Urothelium cell line (cell line): ENCODE results near the gene ANXA2.
"Not testable (repeated sequence)": the region's sequence is repeated elsewhere in the genome, so short reads cannot be mapped to it uniquely, and the experiment has no call there.

ENCODE experiments used
- DNase-seq: peaks from one replicate; pipeline ENCODE4 v3.0.0; 2011; ENCODE audit warnings: low spot score, mixed read lengths
- FAIRE-seq: peaks from 2 replicates; lab custom pipeline; 2011; peaks lifted over from hg19 to GRCh38; lab: Jason Lieb, UNC

The ANXA2 gene

DNA sequence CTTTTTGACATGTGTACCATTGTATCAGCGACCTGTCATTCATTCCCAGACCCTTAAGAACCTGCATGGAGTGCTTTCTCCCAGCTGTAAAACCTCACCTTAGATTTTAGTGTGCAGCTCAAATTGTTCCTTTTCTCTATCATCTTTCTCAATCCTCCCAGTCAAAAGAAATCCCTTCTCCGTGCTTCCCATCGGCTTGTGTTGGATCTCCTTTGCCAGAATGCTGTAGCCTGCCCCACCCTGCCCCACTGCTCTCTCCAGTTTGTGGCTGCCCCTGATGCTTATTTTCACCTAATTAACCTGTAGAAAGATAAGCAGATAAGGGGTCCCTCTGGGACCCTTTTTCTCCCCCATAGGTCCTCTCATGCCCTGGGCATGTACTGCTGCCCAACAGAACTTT lies 51.1 kb downstream of the ANXA2 start:
- DNase-seq (no peak), FAIRE-seq (no peak)

DNA sequence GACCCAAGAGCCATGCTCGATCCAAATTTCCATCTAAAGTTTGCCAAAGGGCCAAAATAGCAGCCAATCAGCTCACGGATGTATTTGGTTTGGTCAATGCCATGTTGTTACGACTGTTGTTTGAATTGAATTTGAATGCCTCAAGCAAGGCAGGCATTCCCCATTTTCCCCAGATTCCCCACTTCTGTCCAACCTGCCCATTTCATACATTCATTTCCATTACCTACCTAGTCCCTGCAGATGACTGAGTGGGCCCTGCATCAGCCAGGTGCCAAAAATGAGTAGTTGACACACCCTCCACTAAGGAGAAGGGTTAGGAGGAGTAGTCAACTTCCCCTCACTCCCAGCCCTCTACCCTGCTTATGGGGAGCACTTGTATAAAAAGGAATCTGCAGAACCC lies 51.7 kb downstream of the ANXA2 start:
- no peak for FAIRE-seq
- no peak for DNase-seq

DNA sequence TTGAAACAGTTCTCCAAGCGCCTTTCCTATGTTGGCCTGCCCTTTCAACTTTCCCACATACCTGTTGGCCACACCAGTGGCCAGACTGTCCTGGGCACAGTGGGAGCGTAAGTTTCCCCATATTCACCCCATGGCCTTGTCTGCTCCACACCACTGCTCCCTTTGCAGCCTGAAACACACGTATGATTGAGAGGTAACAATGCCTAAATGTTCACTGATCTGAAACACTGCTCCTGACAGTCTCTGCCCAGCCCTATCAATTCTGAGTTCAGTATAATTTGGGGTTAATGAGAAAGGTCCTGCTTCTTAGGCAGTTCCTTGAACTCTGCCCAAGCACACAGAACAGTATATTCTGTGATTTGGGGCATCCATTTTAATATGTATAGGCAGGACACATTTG lies 52.2 kb downstream of the ANXA2 start:
- no peak for DNase-seq
- FAIRE-seq = no peak

DNA sequence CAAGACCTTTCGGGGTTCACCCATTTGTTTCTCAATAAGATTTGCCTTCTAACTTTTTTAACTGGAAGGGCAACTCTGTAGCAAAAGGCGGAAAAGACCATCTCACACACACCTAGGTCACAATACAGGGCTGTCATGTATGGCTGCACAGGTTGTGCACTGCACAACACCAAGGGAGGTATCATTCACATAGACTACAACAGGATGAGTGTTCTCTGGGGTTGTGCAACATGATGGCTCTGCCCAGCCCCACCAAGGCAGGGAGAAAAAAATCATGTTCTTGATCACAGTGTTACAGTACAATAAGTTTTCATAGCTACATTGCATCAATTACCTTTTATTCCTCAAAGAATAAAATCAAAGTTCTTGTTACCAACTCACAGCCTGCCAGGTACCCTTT lies 52.8 kb downstream of the ANXA2 start:
- FAIRE-seq (peak; percentile 90), DNase-seq (no peak)

DNA sequence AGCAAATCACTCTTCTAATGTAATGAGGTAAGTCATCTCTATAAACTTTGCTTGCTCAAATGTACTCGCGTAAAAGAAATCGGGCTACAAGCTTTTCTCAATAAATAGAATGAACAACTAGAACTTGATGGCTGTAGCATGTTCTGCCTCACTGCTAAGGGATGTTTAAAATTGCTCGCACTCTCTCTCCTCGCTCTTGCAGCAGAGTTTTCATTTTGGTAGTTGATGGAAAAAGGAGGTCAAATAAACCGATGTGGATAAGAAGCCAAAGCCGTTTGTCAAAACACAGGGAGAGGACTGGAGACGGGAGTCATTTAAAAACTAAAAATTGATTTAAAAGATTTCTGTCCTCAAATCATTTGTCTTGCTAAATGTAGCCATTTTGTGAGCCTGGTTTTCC lies 53.3 kb downstream of the ANXA2 start:
- FAIRE-seq (peak; percentile 42), DNase-seq (no peak)

DNA sequence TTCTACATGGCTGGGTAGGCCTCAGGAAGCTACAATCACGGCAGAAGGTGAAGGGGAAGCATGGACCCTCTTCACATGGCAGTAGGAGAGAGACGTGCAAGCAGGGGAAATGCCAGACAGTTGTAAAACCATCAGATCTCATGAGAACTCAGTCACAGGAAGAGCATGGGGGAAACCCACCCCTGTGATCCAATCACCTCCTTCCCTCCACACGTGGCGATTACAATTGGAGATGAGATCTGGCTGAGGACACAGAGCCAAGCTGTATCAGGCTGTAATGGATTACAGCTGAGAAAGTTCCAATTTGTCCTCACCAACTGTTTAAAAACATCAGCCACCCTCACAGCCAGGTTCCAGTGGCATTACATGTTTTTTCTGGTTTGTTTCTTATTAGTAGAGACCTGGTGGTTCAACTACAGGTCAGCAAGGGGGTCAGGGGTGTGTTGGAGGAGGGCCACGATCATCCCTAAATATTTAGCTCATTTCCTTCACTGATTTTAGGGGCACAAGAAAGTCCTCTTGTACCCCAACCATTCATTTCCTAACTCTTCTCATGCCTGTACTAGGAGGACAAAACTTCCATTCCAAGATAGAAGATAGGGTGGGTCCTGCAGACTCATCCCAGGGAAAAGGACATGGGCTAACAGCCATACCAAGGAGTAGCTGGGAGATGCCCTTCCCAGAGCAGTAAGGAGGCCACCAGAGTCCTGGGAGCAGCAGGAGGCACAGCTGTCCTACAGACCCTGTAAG lies 54.4 kb downstream of the ANXA2 start:
- FAIRE-seq = peak; percentile 50
- DNase-seq = no peak

DNA sequence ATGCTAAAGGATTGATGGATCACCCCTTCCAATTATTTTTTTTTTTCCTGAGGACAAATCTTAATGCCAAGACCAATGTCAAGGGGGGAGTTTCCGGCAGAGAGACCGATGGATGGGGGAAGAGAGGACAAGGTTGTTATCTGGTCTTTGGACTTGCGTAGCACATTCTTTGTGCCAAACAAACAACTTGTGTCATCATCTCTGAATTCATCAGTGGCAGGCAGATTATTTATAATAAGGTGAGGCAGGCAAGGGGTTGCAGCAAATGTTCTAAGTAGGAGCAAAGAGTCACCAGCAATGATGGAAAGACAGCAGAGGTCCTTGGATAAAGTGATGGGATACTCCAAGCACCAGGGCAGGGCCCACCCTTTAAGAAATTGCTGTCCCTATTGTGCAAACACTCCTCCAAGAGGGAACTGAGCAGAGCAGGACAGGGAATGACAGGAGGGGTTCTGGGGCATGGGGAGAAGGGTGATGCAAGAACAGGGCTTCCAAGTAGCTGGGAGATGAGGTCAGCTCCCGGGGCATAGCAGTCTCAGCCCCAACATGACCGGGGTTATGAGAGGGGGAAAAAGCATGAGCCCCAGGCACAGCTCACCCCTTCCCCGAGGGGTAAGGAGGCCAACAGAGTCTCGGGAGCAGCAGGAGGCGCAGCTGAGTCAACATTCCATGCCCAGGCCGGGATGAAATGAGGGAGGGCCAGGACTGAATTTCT lies 57.4 kb downstream of the ANXA2 start:
- FAIRE-seq = no peak
- DNase-seq = no peak

DNA sequence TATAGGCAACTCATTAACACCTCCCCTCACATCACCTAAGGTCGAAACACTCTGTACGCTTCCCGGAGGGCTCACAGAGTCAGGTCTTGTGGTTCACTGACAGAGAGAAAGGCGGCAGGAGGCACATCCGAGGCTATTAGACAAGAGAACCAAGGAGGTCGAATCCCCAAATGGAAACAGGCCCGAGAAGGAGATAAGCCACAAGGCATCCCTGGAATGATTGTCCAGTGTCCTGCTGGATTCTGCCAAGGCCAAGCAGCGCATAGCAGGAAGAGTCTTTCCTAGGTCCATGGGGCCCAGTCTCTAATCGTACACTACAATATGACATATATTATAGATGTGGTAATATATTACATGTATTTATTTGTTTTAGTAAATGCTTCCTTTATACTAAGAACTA lies 58.5 kb downstream of the ANXA2 start:
- no peak for DNase-seq
- no peak for FAIRE-seq

DNA sequence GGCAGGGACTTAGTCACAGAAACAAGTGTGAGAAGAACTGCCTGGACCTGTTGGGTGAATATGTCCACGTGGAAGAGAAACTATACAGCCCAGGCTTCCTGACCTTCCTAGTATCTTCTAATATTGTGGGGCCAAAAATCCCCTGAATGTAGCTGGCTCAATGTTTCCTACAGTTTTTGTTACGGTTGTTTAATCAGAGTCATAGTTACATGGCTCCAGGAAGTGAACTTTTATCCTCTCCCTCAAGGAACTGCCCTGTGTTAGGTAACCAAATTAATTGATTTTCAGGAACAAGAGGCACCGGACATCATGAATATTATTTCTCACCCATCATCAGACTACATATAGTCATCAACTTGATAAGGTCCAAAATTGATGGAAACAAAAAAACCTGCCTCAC lies 59.0 kb downstream of the ANXA2 start:
- DNase-seq (no peak), FAIRE-seq (no peak)

DNA sequence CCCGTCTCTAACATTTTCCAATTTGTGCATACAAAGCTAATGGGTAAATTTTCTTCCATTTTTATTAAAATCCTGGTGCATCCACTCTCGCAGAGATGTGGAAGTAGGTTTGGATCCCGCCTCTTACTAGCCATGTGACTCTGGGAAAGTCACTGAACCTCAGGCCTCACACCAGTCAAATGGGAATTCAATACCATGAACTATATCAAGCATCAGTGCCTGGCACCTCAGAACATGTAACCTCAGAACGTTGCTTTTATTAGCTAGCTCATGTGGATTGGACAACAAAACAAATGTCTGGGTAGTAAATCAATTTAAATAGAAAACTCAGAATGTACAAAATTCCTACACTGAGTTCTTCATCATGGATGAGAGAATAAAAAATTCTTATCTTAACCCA lies 60.7 kb downstream of the ANXA2 start:
- no peak for DNase-seq
- no peak for FAIRE-seq

DNA sequence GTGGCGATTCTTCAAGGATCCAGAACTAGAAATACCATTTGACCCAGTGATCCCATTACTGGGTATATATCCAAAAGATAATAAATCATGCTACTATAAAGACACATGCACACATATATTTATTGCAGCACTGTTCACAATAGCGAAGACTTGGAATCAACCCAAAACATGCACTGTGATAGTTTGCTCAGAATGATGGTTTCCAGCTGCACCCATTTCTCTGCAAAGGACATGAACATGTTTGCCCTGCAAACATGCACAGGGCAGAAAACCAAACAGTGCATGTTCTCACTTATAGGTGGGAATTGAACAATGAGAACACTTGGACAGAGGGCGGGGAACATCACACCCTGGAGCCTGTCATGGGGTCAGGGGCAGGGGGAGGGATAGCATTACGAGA lies 62.5 kb downstream of the ANXA2 start:
- DNase-seq = not testable (repeated sequence)
- FAIRE-seq = peak; percentile 9

DNA sequence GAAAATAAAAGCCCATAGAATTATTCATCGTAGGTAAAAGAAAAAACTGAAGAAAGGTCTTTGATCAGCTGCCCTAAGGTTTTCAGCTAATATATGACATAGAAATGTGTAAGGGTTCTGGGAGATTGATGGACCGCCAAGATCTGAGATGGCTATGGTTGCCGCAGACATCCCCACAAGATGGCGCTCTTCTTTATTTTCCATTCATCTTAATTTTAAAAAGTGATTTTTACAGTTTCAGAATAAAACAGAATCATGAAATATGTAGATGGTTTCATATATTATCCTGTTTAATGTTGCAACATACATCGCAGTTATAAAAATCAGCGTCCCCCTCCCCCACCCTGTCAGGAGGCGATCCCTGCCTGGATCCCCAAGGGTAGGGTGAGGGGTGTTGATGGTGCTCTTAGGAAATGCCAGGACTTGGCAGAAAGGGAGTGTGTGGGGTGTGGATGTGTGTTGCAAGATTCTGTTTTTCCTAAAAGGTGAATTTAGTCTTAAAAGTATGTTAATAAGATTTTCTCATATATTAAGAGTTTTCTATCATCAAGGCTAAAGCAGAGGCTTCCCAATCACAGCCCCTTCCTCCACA lies 68.8 kb downstream of the ANXA2 start:
- DNase-seq (peak; percentile 52), FAIRE-seq (no peak)

DNA sequence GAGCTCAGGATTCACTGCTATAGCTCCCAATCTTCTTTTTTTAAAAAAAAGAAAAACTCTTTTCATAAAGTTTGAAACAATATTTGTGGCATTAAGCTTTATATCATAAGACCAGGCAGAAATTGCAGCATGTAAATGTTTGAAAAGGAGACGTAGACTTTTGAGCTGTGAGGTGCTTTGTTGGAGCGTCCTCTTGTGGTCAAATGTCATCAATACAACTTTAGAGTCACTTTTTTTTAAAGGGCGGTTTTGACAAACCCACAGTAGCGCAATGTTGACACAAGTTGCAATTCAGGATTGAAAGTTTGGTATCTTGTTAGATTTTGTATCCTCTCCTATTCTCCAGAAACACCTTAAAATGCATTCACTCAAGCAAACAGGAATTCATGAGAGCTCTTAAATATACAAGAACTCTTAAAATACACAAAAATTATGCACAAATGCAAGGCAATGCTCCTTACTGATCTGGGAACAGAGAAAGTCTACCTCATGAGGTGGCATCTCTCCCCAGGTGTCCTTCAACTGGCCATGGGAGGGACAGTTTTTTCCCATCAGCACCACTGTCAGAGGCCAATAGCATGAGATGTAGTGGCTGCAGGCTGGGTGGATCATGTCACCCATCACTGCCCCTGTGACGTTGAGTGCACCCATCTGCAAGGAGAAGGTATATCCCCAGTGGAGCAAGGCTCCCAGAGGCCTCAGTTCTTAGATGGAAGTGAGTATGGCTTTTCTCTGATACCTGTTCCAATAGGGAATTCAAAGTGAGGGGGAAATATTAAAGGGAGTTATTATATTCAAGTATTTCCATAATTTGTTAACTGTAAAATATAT lies 70.7 kb downstream of the ANXA2 start:
- peak; percentile 90 for FAIRE-seq
- DNase-seq = peak; percentile 41

DNA sequence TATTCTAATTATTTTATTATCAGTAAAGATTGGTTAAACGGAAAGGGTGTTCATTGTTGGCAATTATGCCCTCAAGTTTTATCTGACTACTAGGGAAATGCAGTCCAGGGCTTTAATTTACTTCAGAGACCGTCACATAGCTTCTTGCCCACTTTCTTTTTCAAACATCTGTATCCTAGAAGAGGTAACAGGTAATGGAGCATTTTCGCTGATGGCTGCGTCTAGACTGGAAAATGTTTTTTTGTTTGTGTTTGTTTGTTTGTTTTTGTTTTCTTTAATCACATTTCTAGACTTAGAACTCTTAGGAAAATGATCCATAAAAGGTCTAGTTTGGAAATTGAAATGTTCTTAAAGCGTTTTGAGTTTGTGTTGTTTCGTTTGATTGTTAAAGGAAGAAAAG lies 71.4 kb downstream of the ANXA2 start:
- DNase-seq (no peak), FAIRE-seq (no peak)

DNA sequence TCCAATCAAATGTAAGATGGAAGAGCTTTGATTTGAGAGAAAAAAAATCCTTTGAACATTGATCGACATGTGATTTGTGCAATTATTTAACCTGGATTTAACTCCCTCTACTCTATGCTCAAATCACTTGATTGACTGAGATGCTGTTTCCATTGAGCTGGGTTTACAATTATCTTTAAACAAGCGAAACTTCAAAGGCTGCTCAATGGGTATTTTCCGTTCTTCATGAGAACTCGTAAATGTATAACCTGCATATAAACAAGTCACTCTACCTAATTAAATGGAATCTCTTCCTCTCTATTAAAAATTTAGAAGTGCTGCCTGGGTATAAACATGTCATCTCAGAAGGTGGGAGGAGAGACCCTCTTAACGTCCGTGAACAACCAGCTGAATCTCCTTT lies 71.9 kb downstream of the ANXA2 start:
- FAIRE-seq (no peak), DNase-seq (no peak)

DNA sequence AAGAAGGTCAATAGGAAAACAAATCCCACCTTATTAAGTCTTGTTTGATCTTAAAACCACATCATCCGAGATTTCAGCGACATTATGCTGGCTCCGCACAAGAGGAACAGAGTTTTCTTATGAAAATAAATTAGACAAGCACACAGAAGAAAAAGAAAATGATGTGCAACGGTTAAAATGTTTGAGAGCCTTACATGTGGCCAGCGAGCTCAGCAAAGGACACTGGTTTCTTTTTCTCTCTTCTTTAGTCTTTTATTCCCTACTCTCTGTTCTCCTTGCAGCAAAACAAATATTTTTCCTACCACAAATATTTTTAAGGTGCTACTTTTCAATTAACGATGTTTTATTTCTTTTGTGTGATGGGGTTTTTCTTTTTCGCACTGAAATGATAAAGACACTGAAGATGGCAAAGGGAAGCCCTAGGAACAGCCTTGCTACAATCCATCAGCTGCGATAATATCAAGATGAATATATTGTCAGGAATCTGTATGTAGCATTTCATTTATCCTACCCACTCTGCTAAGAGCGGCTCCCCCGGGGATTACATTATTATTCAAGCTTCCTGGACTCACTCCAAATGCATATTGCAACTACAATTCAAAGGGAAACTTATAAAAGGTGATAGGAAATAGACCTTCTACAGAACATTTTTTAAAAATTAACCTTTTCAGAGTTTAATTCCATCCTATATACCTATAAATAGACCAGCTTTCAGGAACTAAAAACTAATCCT lies 72.9 kb downstream of the ANXA2 start:
- FAIRE-seq = no peak
- no peak for DNase-seq

DNA sequence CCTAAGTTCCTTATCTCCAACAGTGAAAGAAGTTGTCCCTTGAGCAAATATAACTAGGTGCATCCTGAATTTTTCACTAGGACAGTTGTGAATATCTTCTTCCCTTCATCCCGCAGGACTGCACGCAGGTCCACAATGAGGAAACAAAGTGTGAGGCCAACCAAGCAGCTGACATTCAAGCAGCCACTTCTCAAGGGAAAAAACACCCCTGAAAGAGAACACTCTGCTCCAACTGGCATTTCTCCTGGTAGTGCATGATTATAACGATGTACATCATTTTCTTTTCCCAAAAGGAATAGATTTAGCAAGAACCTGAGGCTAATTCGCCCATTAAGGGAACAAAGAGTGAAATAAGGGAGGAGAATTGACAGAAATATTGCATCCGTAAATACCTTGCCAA lies 74.5 kb downstream of the ANXA2 start:
- no peak for FAIRE-seq
- DNase-seq = no peak

DNA sequence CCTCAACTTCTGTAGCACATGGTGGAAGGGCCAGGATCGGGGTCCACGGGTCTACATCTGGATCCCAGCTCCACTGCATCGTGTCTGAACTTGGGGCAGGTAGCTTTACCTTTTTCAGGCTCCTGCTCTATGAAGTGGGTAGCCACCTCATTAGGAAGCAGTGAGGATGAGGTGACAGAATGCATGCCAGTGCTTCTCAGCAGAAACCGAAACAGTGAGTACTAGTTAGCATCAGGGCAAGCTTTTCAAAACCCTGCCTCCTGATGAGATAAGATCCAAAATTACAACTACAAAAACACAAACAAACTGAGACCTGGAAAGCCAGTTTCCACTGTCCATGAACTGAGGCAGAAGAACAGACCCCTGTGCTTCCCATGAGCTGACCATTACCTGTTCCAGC lies 77.4 kb downstream of the ANXA2 start:
- FAIRE-seq (no peak), DNase-seq (no peak)

DNA sequence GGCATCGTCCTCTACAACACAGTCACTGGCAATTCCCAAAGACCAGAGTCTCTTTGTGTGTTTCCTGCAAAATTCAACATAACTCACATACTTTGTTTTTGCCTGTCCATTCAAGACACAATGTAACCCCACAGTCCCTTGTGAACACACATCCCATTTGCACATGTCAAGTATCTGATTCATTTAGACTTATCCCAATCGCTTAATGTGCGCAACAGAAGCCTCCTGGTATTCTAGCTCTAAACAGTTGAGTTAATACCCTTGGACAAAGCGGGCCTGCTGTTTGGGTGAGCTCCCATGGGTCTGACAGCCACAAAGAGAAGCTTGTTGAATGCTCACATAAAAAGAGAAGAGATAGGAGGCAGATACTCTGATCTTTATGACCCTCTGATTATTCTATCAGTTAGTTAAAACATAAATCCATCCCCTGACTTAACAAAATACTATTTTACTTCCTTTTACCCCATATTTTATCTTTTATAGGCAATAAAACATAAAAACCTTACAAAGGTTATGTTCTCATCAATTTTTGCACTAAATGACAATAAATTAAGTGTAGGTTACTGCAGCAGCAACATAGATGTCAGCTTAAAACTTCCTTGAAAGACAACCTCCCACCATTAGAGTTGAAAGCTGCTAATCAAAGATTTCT lies 79.4 kb downstream of the ANXA2 start:
- DNase-seq (no peak), FAIRE-seq (no peak)

DNA sequence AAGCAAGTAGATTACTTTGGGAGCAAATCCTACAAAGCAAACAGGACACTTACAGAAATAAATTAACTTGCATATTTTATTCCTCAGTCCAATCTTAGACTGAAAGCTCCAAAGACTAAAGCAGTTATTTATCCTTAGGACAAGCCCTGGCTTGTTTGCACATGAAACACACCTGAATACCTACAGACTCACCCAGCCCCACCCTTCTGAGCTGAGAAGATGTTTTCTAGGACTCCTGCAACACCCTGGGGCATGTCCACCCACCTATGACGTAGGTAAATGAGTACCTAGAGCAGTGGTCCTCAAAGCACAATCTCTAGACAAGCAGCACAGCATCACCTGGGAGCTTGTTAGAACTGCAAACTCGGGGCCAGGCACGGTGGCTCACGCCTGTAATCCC lies 80.8 kb downstream of the ANXA2 start:
- DNase-seq (no peak), FAIRE-seq (peak; percentile 89)
